ENCODE measurements around the gene KPNA3.
"Not testable (repeated sequence)": the region's sequence is repeated elsewhere in the genome, so short reads cannot be mapped to it uniquely, and the experiment has no call there.

The KPNA3 gene

DNA sequence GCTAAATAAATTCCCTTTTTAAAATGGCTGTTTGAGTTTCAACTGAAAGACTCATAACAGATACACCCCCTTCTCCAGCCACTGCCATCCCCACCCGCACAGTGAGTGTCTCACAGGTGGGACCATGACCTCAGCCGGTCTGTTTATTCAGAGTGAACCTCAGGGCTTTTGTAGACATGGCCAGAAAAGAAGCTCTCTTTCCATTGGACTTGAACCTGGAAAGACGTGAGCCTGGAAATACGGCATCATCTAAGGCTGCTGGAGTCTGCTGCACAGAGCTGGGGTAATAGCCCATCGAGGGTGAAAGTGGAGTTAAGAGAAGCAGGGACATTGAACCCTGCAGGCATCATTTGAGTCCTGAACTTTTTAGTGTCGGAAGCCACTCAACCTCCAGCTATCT, 15.2 kb upstream of the KPNA3 start:
- DNase-seq (ENCODE audit: low read depth, low spot score): no peak

- DNase-seq (ENCODE audit: low read depth, low spot score): no peak
Observed at GRCh38 chr13:49806126-49806536, 13.6 kb upstream of the KPNA3 start.

- not testable (repeated sequence) for DNase-seq (ENCODE audit: low read depth, low spot score)
Observed at GRCh38 chr13:49803047-49803446, 10.6 kb upstream of the KPNA3 start.

GRCh38 chr13:49802426-49802825, 9.9 kb upstream of the KPNA3 start:
- no peak for DNase-seq (ENCODE audit: low read depth, low spot score)

- peak; percentile 13 for DNase-seq (ENCODE audit: low read depth, low spot score)
Observed at GRCh38 chr13:49791711-49792549, 552 bp downstream of the KPNA3 start.

DNA sequence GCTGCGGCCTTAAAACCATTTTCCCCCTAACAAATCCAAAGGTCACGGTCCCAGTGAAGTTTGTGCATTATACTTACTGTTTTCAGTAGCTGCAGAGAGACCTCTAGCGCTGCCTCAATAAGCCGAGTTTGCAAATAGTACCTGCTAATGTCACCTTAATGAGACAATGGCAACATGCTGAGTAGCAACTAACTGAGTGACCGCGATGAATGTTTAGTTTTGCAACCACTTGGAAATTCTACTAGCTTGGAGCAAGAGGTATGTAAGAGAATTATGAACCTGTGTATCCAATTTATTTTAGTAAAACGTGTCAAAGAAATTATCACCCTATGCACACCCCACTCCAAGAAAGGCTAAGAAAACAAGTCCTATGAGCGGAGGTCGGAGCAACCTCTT, 1.2 kb downstream of the KPNA3 start:
- no peak for DNase-seq (ENCODE audit: low read depth, low spot score)

- DNase-seq (ENCODE audit: low read depth, low spot score): no peak
Observed at GRCh38 chr13:49789968-49790367, 2.5 kb downstream of the KPNA3 start.

- no peak for DNase-seq (ENCODE audit: low read depth, low spot score)
Observed at GRCh38 chr13:49786401-49787008, 6.0 kb downstream of the KPNA3 start.

DNA sequence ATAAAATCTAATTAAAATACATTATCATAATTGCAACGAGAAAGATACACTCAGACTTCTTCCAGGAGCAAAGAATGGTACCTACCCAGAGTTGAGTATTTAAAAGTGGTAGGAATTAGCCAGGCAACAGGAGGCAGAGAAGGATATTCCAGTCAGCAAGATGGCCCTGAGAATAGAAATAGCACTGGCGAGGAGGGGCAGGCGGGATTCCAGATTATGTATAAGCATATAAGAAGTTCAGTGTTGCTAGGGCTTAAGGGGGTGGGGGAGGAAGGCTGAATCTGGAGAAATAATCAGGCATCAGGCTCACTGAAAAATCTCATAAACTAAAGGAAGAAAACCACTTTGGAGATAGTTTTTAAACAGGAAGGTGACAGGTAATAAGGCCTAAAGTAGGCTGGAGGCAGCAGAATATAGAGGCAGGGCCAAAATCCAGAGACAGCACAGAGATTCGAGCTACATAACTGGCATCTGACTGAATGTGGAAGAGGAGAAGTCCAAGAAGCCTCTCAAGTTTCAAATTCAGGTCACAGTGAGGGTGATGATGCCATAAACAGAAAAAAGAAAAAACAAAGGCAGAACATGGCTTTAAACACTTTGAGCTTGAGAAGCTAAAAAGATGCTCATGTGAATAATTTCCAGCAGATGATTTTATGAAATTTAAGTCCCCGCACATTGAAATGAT, 7.5 kb downstream of the KPNA3 start:
- DNase-seq (ENCODE audit: low read depth, low spot score): no peak

GRCh38 chr13:49783865-49784264, 8.6 kb downstream of the KPNA3 start:
- DNase-seq (ENCODE audit: low read depth, low spot score): no peak

GRCh38 chr13:49782784-49783183, 9.7 kb downstream of the KPNA3 start:
- no peak for DNase-seq (ENCODE audit: low read depth, low spot score)

DNA sequence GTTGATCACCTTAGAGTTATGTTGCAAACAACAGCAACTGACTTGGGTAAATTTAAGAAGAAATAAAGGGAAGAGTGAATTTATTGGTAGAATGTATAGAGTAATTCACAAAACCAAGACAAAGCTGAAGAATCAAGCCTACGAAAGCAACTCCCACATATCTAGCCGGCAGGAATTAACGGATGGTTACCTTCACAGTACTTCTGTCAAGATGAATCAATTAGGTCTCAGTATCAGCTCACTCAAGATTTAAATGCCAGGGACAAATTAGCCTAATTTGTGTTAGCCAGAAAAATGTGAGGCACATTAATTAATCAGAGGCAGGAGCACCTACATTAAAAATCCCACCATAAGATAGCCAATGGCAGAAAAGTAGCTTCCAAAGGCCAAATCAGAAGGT, 10.7 kb downstream of the KPNA3 start:
- DNase-seq (ENCODE audit: low read depth, low spot score): no peak

- no peak for DNase-seq (ENCODE audit: low read depth, low spot score)
Observed at GRCh38 chr13:49779721-49780120, 12.8 kb downstream of the KPNA3 start.

DNA sequence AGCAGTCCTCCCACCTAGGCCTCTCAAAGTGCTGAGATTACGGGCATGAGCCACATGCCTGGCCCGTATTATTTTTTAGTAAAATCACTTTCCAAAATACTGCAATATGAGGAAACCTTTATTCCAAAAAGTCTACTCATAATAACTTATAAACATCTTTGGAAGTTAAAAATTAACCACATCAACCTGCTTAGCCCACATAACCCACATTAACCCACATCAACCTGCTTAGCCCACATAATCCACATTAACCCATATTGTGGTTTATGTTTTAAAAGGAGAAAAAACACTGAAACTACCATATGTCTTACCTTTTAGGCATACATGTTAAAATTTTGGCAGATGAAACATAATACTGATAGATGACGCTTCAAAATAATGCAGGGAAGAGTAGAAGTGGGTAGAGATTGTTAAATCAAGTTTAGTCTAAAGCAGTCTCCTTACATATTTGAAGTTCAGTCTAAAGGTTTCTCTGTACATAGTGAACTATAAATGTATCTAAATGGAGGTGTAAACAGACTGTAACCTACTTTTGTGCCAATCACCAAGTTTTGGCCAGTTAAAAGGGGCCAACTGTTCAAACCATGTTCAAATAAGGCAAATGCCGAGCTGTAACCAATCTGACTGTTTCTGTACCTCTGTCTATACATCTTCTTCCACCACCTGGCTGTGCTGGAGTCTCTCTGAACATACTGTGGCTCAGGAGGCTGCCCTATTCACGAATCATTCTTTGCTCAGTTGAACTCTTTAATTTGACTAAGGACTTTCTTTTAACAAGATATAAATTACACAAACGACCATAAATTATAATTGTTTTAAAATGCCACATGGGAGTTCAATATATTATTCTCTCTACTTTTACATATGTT, 14.5 kb downstream of the KPNA3 start:
- no peak for DNase-seq (ENCODE audit: low read depth, low spot score)

DNA sequence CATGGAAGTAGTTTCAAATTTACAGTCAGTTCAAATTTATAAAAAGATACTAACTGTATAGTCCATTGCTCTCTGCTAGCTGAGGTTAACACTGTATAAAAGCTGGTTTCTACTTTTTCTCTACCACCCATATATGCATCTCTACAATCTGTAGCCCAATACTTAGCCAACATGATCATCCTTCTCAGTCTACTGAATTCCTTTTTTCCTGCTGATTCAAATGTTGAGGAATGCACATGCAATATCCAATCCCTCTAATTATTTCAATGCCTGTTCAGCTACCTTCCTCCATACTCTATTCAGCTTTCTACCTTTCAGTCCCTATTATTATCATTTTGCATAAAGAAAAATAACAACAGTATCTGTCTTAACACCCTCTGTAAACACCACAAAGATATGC, 15.6 kb downstream of the KPNA3 start:
- DNase-seq (ENCODE audit: low read depth, low spot score): no peak

DNA sequence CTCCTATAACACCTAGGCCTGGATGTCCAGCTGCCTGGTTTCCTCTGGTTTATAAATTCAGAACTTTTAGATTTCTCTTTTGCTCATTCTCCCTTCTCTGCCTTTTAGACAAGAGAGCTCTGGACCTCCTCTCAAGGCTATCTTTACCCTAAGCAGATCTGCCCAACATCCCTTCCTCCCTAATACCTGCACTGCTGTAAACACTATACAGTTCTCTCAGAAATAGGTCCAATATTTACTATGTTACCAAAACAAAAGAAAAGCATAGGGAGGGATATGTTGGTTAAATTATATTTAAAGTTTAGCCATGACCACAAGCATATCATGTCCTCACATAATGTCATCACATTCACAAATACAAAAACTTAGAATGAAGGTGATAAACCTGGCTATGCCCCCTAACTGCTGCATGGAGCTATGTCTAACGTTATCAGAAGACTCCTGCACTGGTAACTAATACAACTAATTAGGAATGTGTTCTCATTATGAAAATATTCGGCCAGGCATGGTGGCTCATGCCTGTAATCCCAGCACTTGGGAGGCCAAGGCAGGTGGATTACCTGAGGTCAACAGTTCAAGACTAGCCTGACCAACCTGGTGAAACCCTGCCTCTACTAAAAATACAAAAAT, 18.0 kb downstream of the KPNA3 start:
- DNase-seq (ENCODE audit: low read depth, low spot score): no peak

DNA sequence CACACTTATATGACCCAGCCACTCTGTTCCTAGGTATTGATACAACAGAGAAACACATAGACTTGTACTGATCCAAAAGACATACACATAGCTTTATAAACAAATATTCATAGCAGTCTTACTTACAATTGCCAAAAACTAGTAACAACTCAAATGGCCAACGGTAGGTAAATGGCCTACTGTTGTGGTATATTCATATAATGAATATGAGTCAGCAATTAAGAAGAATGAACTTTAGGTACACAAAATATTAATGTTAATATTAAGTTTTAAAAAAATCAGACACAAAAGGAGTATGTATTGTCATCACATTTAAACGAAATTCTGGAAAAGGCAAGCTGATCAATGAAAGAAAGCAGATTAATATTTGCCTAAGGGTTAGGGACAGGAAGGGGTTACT, 19.7 kb downstream of the KPNA3 start:
- DNase-seq (ENCODE audit: low read depth, low spot score): no peak

DNA sequence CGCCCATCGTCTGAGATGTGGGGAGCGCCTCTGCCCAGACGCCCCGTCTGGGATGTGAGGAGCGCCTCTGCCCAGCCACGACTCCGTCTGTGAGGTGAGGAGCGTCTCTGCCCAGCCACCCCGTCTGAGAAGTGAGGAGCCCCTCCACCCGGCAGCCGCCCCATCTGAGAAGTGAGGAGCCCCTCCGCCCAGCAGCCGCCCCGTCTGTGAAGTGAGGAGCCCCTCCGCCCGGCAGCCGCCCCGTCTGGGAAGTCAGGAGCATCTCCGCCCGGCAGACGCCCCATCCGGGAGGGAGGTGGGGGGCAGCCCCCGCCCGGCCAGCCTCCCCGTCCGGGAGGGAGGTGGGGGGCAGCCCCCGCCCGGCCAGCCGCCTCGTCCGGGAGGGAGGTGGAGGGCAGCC, 30.7 kb downstream of the KPNA3 start:
- not testable (repeated sequence) for DNase-seq (ENCODE audit: low read depth, low spot score)

DNA sequence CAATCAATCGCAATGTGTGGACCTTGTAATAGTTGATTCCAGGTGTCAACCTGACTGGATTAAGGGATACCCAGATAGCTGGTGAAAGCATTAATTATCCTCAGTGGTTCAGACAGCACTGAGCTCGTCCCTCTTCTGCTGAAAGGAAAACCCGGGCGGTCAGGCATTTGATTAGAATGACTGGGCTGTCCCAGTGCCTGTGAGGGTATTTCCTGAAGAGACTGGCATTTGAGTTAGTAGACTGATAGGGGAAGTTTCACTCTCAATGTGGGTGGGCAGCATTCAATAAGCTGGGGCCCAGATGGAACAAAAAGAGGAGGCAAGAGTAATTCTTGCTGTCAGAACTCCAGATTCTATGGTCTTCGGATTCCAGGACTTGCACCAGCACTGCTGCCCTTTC, 31.9 kb downstream of the KPNA3 start:
- DNase-seq (ENCODE audit: low read depth, low spot score): no peak

DNA sequence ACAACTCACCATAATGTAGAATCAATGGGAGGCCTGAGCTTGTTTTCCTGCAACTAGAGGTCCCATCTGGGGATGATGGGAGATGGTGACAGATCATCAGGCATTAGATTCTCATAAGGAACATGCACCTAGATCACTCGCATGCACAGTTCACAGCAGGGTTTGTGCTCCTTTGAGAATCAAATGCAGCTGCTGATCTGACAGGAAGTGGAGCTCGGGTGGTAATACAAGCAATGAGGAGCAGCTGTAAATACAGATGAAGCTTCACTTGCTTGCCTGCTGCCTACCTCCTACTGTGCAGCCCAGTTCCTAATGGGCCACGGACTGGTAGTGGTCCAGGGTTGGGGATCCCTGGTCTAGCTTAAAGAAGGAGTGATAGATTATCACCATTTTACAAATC, 33.0 kb downstream of the KPNA3 start:
- no peak for DNase-seq (ENCODE audit: low read depth, low spot score)

- no peak for DNase-seq (ENCODE audit: low read depth, low spot score)
Observed at GRCh38 chr13:49756263-49756662, 36.2 kb downstream of the KPNA3 start.
